B cell (primary cell): ENCODE results near the gene PGP. TPM values are rescaled to one million over a fixed set of nuclear protein-coding genes. Genes with fewer than 3 reads are reported as not detected.

Experiments
- ATAC-seq: fragments of 200-7000 bp; cut with Tn5 transposase; one replicate; pipeline ENCODE4 v1.10.0; 2021; ENCODE audit warnings: low read depth, mild to moderate bottlenecking, moderate number of reproducible peaks, moderate library complexity
- CTCF ChIA-PET: fragments of 350-600 bp; sonication (Branson Sonifier 250); formaldehyde crosslinking; loops from one replicate; lab custom pipeline; 2021; ENCODE audit warnings: antibody characterized with exemption, inconsistent platforms; lab: Charles Lee
- POLR2A ChIA-PET: fragments of 350-600 bp; sonication (Branson Sonifier 250); formaldehyde crosslinking; loops from one replicate; lab custom pipeline; 2021; ENCODE audit warnings: antibody characterized with exemption; lab: Charles Lee
- DNase-seq: peaks from one replicate; pipeline ENCODE4 v3.0.0; 2013
- H2AFZ ChIP-seq: 2 replicates; pipeline ENCODE4 v1.6.1; 2012; ENCODE audit warnings: mild to moderate bottlenecking, low read depth, low read length; ENCODE audit not compliant: insufficient read depth, poor library complexity, severe bottlenecking
- H3K27ac ChIP-seq, 2 donors: 1 replicate in 1 of 2; 2 replicates in 1 of 2; pipeline ENCODE4 v1.5.1; 2012 to 2013; ENCODE audit warnings: low read length in 2 of 2, mild to moderate bottlenecking in 2 of 2, moderate library complexity in 1 of 2
- H3K27me3 ChIP-seq, 4 experiments: fragments of 200-600 bp in 1 of 4; sonication (generic) in 1 of 4; replicated peaks in 1 of 4; 1 replicate in 2 of 4; 2 replicates in 2 of 4; pipeline versions ENCODE4 v1.6.1 to v1.7.0; 2013 to 2016; ENCODE audit warnings: low read length in 3 of 4, mild to moderate bottlenecking in 2 of 4, mixed read lengths in 1 of 4, moderate library complexity in 1 of 4; ENCODE audit not compliant: insufficient read depth in 4 of 4, control insufficient read depth in 3 of 4; ENCODE audit errors: control extremely low read depth in 1 of 4
- H3K36me3 ChIP-seq, 2 experiments: replicated peaks in 1 of 2; 1 replicate in 1 of 2; 2 replicates in 1 of 2; pipeline versions ENCODE4 v1.6.1 to v1.7.1; 2013; ENCODE audit warnings: low read length in 1 of 2; ENCODE audit not compliant: insufficient read depth in 2 of 2, control insufficient read depth in 1 of 2; ENCODE audit errors: control extremely low read depth in 1 of 2, extremely low read depth in 1 of 2
- H3K4me1 ChIP-seq, 2 donors: fragments of 200-600 bp in 1 of 2; sonication (generic) in 1 of 2; 1 replicate in 1 of 2; 2 replicates in 1 of 2; pipeline versions ENCODE4 v1.5.1 to v1.6.1; 2013 to 2017; ENCODE audit warnings: low read length in 2 of 2; ENCODE audit not compliant: control insufficient read depth in 2 of 2, insufficient read depth in 2 of 2
- H3K4me2 ChIP-seq: replicated peaks from 2 replicates; pipeline ENCODE3; 2012; ENCODE audit warnings: mild to moderate bottlenecking, low read depth, low read length; ENCODE audit not compliant: poor library complexity, severe bottlenecking
- H3K4me3 ChIP-seq, 5 experiments: fragments of 200-600 bp in 1 of 5; sonication (generic) in 1 of 5; 1 replicate in 3 of 5; 2 replicates in 2 of 5; pipeline versions ENCODE4 v1.5.1 to v1.7.0; 2011 to 2016; ENCODE audit warnings: low read length in 4 of 5, mild to moderate bottlenecking in 4 of 5, low read depth in 2 of 5, control low read depth in 1 of 5, moderate library complexity in 1 of 5; ENCODE audit not compliant: insufficient read depth in 1 of 5; ENCODE audit errors: control extremely low read depth in 1 of 5, extremely low read depth in 1 of 5
- H3K79me2 ChIP-seq: fragments of 200-600 bp; sonication (generic); one replicate; pipeline ENCODE4 v1.6.0; 2016; ENCODE audit warnings: low read length; ENCODE audit not compliant: control insufficient read depth, insufficient read depth
- H3K9ac ChIP-seq: fragments of 200-600 bp; sonication (generic); 2 replicates; pipeline ENCODE4 v1.6.1; 2017; ENCODE audit warnings: mild to moderate bottlenecking, low read length, moderate library complexity
- H3K9me3 ChIP-seq, 3 donors: one replicate each; pipeline versions ENCODE4 v1.6.1 to v1.7.1; 2013; ENCODE audit warnings: low read length in 2 of 3; ENCODE audit not compliant: control insufficient read depth in 2 of 3, insufficient read depth in 1 of 3; ENCODE audit errors: control extremely low read depth in 1 of 3
- H4K20me1 ChIP-seq: 2 replicates; pipeline ENCODE4 v1.6.0; 2012; ENCODE audit warnings: mild to moderate bottlenecking, low read length; ENCODE audit not compliant: insufficient read depth, control insufficient read depth, poor library complexity, severe bottlenecking
- H3K27ac Mint-ChIP-seq: one replicate; pipeline ENCODE4 v1.8.0; 2021; ENCODE audit warnings: mixed read lengths
- H3K27me3 Mint-ChIP-seq: one replicate; pipeline ENCODE4 v1.8.0; 2021; ENCODE audit warnings: mixed read lengths
- H3K4me1 Mint-ChIP-seq: one replicate; pipeline ENCODE4 v1.8.0; 2021; ENCODE audit warnings: mixed read lengths
- H3K4me3 Mint-ChIP-seq: one replicate; pipeline ENCODE4 v1.8.0; 2021; ENCODE audit warnings: mixed read lengths
- H3K9me3 Mint-ChIP-seq: one replicate; pipeline ENCODE4 v1.8.0; 2022; ENCODE audit warnings: mixed read lengths; ENCODE audit not compliant: insufficient read depth
- CTCF ChIP-seq: fragments of 200-600 bp; IDR thresholded peaks from one replicate; pipeline ENCODE4 v1.8.0; 2022; ENCODE audit warnings: antibody characterized with exemption, mild to moderate bottlenecking
- EZH2 ChIP-seq: IDR thresholded peaks from 2 replicates; pipeline ENCODE4 v1.6.1; 2012; ENCODE audit warnings: borderline replicate concordance, low read depth, mild to moderate bottlenecking, moderate library complexity, low read length; ENCODE audit not compliant: insufficient read depth, poor library complexity, severe bottlenecking
- WGBS: methylation state at CpG from one replicate; pipeline ENCODE4 v1.1.5; 2013; ENCODE audit warnings: missing lambda C conversion rate; ENCODE audit not compliant: insufficient coverage; 5-methylcytosine and 5-hydroxymethylcytosine counted together
- intact Hi-C: fragments of 100-400 bp; cut with micrococcal nuclease; formaldehyde crosslinking; loops from one replicate; pipeline ENCODE4 v1.10.0; 2022
- polyA plus RNA-seq: library from polyadenylated mRNA; depleted of rRNA; stranded (reverse); fragments of >200 nt; gene quantifications from 2 replicates; pipeline ENCODE4 v1.2.3, GENCODE V29; 2012
- total RNA-seq, 2 donors: library from RNA; stranded (reverse); fragments of 120-200 nt in 1 of 2; gene quantifications; 1 replicate in 1 of 2; 2 replicates in 1 of 2; pipeline versions ENCODE4 v1.2.3 to v1.2.4, GENCODE V29; 2013 to 2022

The PGP gene
- total and polyA plus RNA-seq, 2 donors (not counting 1 experiment from before 2014, with no cell fraction given), result 15.4 to 16.5 TPM

GRCh38 chr16:2209258-2210008 is 5.2 kb downstream of the PGP start:
- no peak for DNase-seq
- peaks cover 11% of the 10 kb centered on the region for H4K20me1 ChIP-seq
- H3K9ac ChIP-seq, result no peak overlapping the region
- Mint-ChIP-seq H3K4me3 (no peak overlapping the region), H3K27me3 (no peaks in the 10 kb centered on the region), H3K27ac (no peak overlapping the region), H3K9me3 (no peaks in the 10 kb centered on the region), H3K4me1 (peaks cover 32% of the 10 kb centered on the region)
- no peaks in the 10 kb centered on the region for H3K9me3 ChIP-seq
- no peak overlapping the region for H3K27ac ChIP-seq
- H3K36me3 ChIP-seq, result peaks cover 0 to 37% of the 10 kb centered on the region in 2 experiments
- ChIA-PET CTCF (interaction anchor here (1.2 kb wide), 1 partner anchor 14 kb away, joined by 3 read pairs; no protein-coding TSS in a partner anchor), POLR2A (interaction anchor here (0.5 kb wide), 1 partner anchor 7 kb away, joined by 5 read pairs; no protein-coding TSS in a partner anchor)
- no peak for ATAC-seq
- H3K79me2 ChIP-seq, result peaks cover 25% of the 10 kb centered on the region
- H2AFZ ChIP-seq, result no peak overlapping the region
- no peak overlapping the region for H3K4me2 ChIP-seq
- 96% methylated on average over 22 of the region's 29 CpGs for WGBS
- H3K4me3 ChIP-seq, result no peak overlapping the region
- TF ChIP-seq CTCF, result no peak
- TF ChIP-seq EZH2, result no peak
- no peaks in the 10 kb centered on the region for H3K27me3 ChIP-seq
- H3K4me1 ChIP-seq, result peaks cover 21 to 34% of the 10 kb centered on the region in 2 donors
- intact Hi-C loops, result no loop called here

GRCh38 chr16:2208772-2209171 is 5.9 kb downstream of the PGP start:
- H3K9me3 ChIP-seq, result no peaks in the 10 kb centered on the region
- Mint-ChIP-seq H3K9me3 (no peaks in the 10 kb centered on the region), H3K27me3 (no peaks in the 10 kb centered on the region), H3K4me3 (no peak overlapping the region), H3K4me1 (peaks cover 34% of the 10 kb centered on the region), H3K27ac (peak overlapping the region; percentile 32)
- H3K9ac ChIP-seq, result no peak overlapping the region
- H3K4me1 ChIP-seq, result peaks cover 21 to 32% of the 10 kb centered on the region in 2 donors
- H2AFZ ChIP-seq, result no peak overlapping the region
- WGBS, result 94% methylated on average over 9 of the region's 9 CpGs
- intact Hi-C loops, result no loop called here
- TF ChIP-seq EZH2 (no peak), CTCF (no peak)
- H3K79me2 ChIP-seq, result peaks cover 25% of the 10 kb centered on the region
- no peak for DNase-seq
- H3K27me3 ChIP-seq, result no peaks in the 10 kb centered on the region
- H3K27ac ChIP-seq, result no peak overlapping the region
- no peak overlapping the region for H3K4me2 ChIP-seq
- peaks cover 0 to 37% of the 10 kb centered on the region in 2 experiments for H3K36me3 ChIP-seq
- no peak overlapping the region for H3K4me3 ChIP-seq
- no peak for ATAC-seq
- H4K20me1 ChIP-seq, result peaks cover 11% of the 10 kb centered on the region
- POLR2A ChIA-PET, result interaction anchor here (0.5 kb wide), 1 partner anchor 8 kb away, joined by 5 read pairs; no protein-coding TSS in a partner anchor
- CTCF ChIA-PET, result interaction anchor here (0.5 kb wide), 1 partner anchor 302 kb away, joined by 3 read pairs; no protein-coding TSS in a partner anchor
